Smooth muscle cell (in vitro differentiated cells): ENCODE measurements around the gene PHC3. TPM values are rescaled to one million over a fixed set of nuclear protein-coding genes. Genes with fewer than 3 reads are reported as not detected.

Experiments
- DNase-seq: peaks from one replicate; lab custom pipeline; 2025; ENCODE audit not compliant: unreplicated experiment; lab: John Stamatoyannopoulos, UW
- H2AFZ ChIP-seq: fragments of 200-600 bp; sonication (generic); 2 replicates; pipeline ENCODE4 v1.6.0; 2016; ENCODE audit warnings: antibody characterized with exemption, low read depth, mild to moderate bottlenecking
- H3F3A ChIP-seq: fragments of 200-600 bp; sonication (generic); 2 replicates; pipeline ENCODE4 v1.6.0; 2017; ENCODE audit warnings: antibody characterized with exemption, low read depth
- H3K27ac ChIP-seq: fragments of 200-600 bp; sonication (generic); 2 replicates; pipeline ENCODE4 v1.5.1; 2016; ENCODE audit warnings: low read depth, mild to moderate bottlenecking
- H3K27me3 ChIP-seq: fragments of 200-600 bp; sonication (generic); 2 replicates; pipeline ENCODE4 v1.6.1; 2016; ENCODE audit warnings: low read depth, mild to moderate bottlenecking
- H3K36me3 ChIP-seq: fragments of 200-600 bp; sonication (generic); 2 replicates; pipeline ENCODE4 v1.5.1; 2016; ENCODE audit warnings: low read depth
- H3K4me1 ChIP-seq: fragments of 200-600 bp; sonication (generic); 2 replicates; pipeline ENCODE4 v1.5.1; 2016; ENCODE audit warnings: low read depth
- H3K4me2 ChIP-seq: fragments of 200-600 bp; sonication (generic); 2 replicates; pipeline ENCODE4 v1.6.0; 2016; ENCODE audit warnings: mild to moderate bottlenecking
- H3K4me3 ChIP-seq: fragments of 200-600 bp; sonication (generic); 2 replicates; pipeline ENCODE4 v1.5.1; 2016; ENCODE audit warnings: mild to moderate bottlenecking
- H3K79me2 ChIP-seq: fragments of 200-600 bp; sonication (generic); 2 replicates; pipeline ENCODE4 v1.6.0; 2016; ENCODE audit warnings: low read depth, mild to moderate bottlenecking
- H3K9ac ChIP-seq: fragments of 200-600 bp; sonication (generic); 2 replicates; pipeline ENCODE4 v1.6.0; 2016; ENCODE audit warnings: low read depth
- H3K9me3 ChIP-seq: fragments of 200-600 bp; sonication (generic); replicated peaks from 2 replicates; pipeline ENCODE4 v1.5.1; 2016; ENCODE audit warnings: low read depth
- H4K20me1 ChIP-seq: fragments of 200-600 bp; sonication (generic); 2 replicates; pipeline ENCODE4 v1.6.0; 2016; ENCODE audit warnings: low read depth
- CTCF ChIP-seq: fragments of 200-600 bp; sonication (generic); IDR thresholded peaks from 2 replicates; pipeline ENCODE4 v1.5.1; 2017; ENCODE audit warnings: borderline replicate concordance, mild to moderate bottlenecking, antibody characterized with exemption; ENCODE audit not compliant: insufficient read depth, poor library complexity, severe bottlenecking
- WGBS: methylation state at CpG from one replicate; pipeline ENCODE4 v1.1.7; 2016; ENCODE audit warnings: low lambda C conversion rate; 5-methylcytosine and 5-hydroxymethylcytosine counted together
- polyA plus RNA-seq: library from polyadenylated mRNA; unstranded; fragments of >200 nt; fragmentation: Nextera tagmentation; extraction: Ambion mirVana; gene quantifications from 2 replicates; pipeline ENCODE4 v1.2.1, GENCODE V29; 2016
- total RNA-seq: library from RNA; depleted of rRNA; stranded (reverse); fragments of >200 nt; gene quantifications from 2 replicates; pipeline ENCODE4 v1.2.3, GENCODE V29; 2014

Gene PHC3
- total and polyA plus RNA-seq, 2 experiments from 2014 or later, result 28.8 to 33.1 TPM

- WGBS, result 97% methylated on average over 2 of the region's 2 CpGs
- no peak for DNase-seq
- H3K4me2 ChIP-seq, result no peak overlapping the region
- TF ChIP-seq CTCF, result no peak
- no peak overlapping the region for H3K4me3 ChIP-seq
- H3F3A ChIP-seq, result no peaks in the 10 kb centered on the region
- H3K4me1 ChIP-seq, result no peaks in the 10 kb centered on the region
- H3K79me2 ChIP-seq, result no peaks in the 10 kb centered on the region
- no peaks in the 10 kb centered on the region for H3K27me3 ChIP-seq
- H2AFZ ChIP-seq, result no peak overlapping the region
- H3K9ac ChIP-seq, result no peak overlapping the region
- H3K36me3 ChIP-seq, result peaks cover 32% of the 10 kb centered on the region
- no peak overlapping the region for H3K27ac ChIP-seq
- no peaks in the 10 kb centered on the region for H3K9me3 ChIP-seq
- H4K20me1 ChIP-seq, result peaks cover 22% of the 10 kb centered on the region
Measured at GRCh38 chr3:170109579-170110293, 71.8 kb downstream of the PHC3 start.

GRCh38 chr3:170108955-170109354 is 72.6 kb downstream of the PHC3 start:
- Histone ChIP-seq H3K36me3 (peaks cover 28% of the 10 kb centered on the region), H3K9ac (no peak overlapping the region), H2AFZ (no peak overlapping the region), H3K27me3 (no peaks in the 10 kb centered on the region), H4K20me1 (peaks cover 22% of the 10 kb centered on the region), H3K4me1 (no peaks in the 10 kb centered on the region), H3F3A (no peaks in the 10 kb centered on the region), H3K9me3 (no peaks in the 10 kb centered on the region), H3K4me3 (no peak overlapping the region), H3K27ac (no peak overlapping the region), H3K79me2 (no peaks in the 10 kb centered on the region), H3K4me2 (no peak overlapping the region)
- DNase-seq, result no peak
- 96% methylated on average over 3 of the region's 3 CpGs for WGBS
- TF ChIP-seq CTCF, result no peak

GRCh38 chr3:170107941-170108340 is 73.6 kb downstream of the PHC3 start:
- no peak overlapping the region for H3K9ac ChIP-seq
- no peak overlapping the region for H3K27ac ChIP-seq
- H3K4me1 ChIP-seq, result no peaks in the 10 kb centered on the region
- 95% methylated on average over 1 of the region's 1 CpG for WGBS
- no peak overlapping the region for H2AFZ ChIP-seq
- no peak overlapping the region for H3K4me2 ChIP-seq
- peaks cover 28% of the 10 kb centered on the region for H4K20me1 ChIP-seq
- H3K9me3 ChIP-seq, result no peaks in the 10 kb centered on the region
- no peaks in the 10 kb centered on the region for H3K79me2 ChIP-seq
- H3F3A ChIP-seq, result no peaks in the 10 kb centered on the region
- DNase-seq, result no peak
- no peak for TF ChIP-seq CTCF
- no peaks in the 10 kb centered on the region for H3K27me3 ChIP-seq
- H3K36me3 ChIP-seq, result peaks cover 20% of the 10 kb centered on the region
- H3K4me3 ChIP-seq, result no peak overlapping the region

GRCh38 chr3:170102431-170102830 is 79.1 kb downstream of the PHC3 start:
- WGBS, result 96% methylated on average over 8 of the region's 8 CpGs
- H3K4me3 ChIP-seq, result no peak overlapping the region
- H3K27me3 ChIP-seq, result no peaks in the 10 kb centered on the region
- no peaks in the 10 kb centered on the region for H3F3A ChIP-seq
- H3K4me2 ChIP-seq, result no peak overlapping the region
- H3K79me2 ChIP-seq, result no peaks in the 10 kb centered on the region
- H3K9ac ChIP-seq, result no peak overlapping the region
- H3K9me3 ChIP-seq, result no peaks in the 10 kb centered on the region
- peaks cover 37% of the 10 kb centered on the region for H3K36me3 ChIP-seq
- H2AFZ ChIP-seq, result no peak overlapping the region
- no peak for DNase-seq
- H4K20me1 ChIP-seq, result peaks cover 14% of the 10 kb centered on the region
- no peaks in the 10 kb centered on the region for H3K4me1 ChIP-seq
- TF ChIP-seq CTCF, result no peak
- H3K27ac ChIP-seq, result no peak overlapping the region
